CD1c-positive myeloid dendritic cell (primary cell): ENCODE results near the gene DIAPH1.
"Not testable (repeated sequence)": the region's sequence is repeated elsewhere in the genome, so short reads cannot be mapped to it uniquely, and the experiment has no call there.

Experiments
- DNase-seq: peaks from one replicate; pipeline ENCODE4 v3.0.0-alpha.2; 2016; ENCODE audit errors: extremely low spot score

DIAPH1 gene

DNA sequence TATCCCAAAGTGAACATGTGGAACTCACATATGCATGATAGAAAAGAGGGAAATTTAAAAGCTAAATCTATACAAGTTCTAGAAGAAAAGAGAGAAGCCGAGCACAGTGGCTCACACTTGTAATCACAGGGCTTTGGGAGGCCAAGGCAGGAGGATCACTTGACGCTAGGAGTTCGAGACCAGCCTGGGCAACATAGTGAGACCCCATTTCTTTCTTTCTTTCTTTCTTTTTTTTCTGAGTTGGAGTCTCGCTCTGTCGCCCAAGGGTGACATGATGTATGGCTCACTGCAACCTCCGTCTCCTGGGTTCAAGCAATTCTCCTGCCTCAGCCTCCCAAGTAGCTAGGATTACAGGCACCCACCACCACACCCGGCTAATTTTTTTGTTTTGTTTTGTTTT lies 8.9 kb downstream of the DIAPH1 start:
- not testable (repeated sequence) for DNase-seq

DNA sequence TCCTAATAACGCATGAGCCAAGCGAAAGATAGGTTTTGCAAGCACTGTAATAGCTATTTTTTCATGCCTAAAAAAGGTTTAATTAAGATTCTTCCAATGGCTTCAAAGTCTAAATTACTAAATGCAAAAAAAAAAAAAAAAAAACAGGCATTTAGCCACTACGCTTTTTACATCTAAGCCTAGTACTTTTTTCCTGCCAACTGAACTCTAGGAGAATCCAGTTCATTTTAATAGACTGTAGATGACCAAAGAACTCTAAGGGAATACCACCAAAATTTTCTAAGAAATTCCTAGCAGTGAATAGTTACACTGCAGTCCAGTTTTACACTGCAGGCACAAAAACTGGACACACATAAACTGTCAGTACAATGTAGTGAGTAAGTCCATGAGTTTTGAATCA lies 9.8 kb downstream of the DIAPH1 start:
- no peak for DNase-seq

GRCh38 chr5:141608557-141608956 lies 10.2 kb downstream of the DIAPH1 start:
- no peak for DNase-seq

DNA sequence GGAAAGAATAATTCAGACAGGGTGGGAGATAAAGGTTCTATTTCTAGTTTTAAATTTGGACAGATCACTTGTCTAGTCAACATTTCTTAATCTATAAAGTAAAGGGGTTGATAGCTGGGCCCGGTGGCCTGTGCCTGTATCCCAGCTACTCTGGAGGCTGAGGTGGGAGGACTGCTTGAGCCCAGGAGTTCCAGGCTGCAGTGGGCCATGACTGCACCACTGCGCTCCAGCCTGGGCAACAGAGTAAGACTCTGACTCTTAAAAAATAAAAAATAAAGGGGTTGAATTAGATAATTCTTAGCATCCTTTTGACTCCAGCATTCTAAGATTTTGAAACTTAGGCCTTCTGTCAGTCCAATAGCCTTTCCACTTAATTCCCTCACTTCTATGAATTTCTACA lies 10.8 kb downstream of the DIAPH1 start:
- DNase-seq = no peak

DNA sequence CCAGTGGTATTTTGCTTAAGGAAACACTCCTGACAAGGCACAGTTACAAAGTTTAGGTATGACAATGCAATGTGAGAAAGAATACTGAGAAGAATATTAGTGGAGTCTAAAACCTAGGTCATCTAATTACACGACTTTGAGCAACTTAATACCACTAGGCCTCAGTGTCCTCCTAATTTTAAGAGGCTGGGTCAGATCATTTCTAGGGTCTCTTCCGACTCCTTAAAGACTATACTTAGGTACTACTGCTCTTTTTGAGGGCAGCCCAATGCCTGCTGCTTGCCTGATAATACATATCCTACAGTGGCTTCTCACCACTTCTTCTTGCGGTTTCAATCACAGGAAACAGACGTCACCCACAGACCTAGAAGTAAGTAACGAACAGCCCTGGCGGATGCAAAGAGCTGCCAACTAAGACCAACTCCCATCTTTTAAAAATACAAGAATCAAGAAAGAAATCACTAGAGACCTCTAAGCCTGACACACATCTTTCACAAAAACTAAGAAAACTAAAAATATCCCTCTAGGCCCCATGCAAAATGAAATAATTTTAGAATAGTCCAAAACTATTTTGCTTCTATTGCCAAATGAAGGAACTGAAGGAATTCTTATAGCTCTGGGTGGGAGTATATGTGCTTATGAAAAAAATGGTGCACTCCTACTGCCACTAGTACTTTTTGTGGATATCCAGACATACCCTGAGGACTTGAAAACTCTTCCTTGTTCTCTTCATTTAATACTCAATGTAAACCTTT lies 13.1 kb downstream of the DIAPH1 start:
- peak; percentile 90 for DNase-seq

DNA sequence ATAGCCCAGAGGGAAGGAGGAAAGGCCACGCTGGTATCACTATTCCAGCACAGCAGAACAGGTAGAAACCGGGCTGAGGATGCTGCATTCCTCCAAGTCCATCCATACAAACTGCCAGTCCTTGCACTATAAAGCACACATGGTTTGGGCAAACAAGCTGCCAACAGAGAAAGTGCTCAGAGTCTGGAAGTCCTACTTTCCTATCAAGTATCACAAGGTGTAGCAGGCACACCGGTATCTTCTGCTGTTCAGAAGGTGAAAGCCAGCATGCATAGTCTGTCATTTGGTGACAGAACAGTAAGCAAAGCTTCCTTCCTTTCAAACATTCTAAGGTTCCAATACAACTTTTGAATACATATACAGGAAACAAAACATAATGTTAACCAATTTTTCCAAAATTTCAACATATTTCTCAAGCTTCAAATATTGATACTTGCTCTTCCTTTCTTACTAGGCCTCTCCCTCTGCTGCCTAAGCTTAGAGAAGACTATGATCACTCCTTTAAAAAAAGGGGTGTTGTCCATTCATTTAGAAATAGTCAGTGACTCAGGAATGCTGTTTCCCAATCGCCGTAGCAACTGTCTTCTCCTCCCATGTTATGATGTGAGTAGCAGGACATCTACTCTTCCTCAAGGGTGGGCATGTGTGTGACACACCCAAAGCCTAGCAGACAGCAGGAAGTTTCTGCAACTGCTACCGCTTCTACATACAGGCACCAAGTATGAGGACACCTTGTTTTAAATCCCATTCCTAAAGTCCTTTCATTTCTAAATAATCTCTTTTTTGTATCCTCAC lies 14.7 kb downstream of the DIAPH1 start:
- DNase-seq = peak; percentile 94

DNA sequence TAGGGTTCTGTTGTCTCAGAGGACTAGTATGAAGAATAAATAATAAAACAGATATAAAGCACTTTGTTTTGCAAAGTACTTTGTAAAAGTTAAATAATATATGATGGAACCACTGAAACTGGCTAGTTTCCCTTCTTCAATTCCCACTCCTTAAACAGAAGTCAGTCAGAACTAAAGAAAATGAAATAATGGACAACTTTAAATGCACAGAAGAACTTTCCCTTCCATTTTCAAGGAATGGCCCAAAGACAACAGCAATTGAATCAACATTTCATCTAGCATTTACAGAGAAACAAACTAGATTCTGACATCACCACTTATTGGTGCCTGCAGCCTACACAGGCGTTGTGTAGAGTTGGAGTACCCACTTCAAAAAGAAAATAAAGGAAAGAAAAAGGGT lies 16.2 kb downstream of the DIAPH1 start:
- no peak for DNase-seq

GRCh38 chr5:141598391-141599345 lies 20.1 kb downstream of the DIAPH1 start:
- no peak for DNase-seq

DNA sequence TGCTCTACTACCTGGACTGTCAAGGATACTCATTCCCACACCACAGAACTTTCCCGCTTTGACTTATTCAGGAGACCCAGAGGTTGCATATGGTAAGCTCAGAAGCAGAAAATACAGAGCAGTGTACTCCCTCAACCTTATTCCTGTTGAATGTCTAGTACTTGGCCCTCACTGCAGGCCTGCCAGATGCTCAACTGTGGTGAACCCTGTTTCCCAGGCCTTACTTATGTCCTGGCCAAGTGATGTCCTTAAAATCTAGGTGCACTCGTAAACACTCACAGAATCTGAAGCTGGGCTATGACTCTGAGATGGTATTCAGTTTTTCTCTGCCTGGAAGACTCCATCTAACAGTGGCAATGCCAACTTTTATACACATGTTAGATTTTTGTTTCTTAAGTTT lies 21.0 kb downstream of the DIAPH1 start:
- DNase-seq = no peak

DNA sequence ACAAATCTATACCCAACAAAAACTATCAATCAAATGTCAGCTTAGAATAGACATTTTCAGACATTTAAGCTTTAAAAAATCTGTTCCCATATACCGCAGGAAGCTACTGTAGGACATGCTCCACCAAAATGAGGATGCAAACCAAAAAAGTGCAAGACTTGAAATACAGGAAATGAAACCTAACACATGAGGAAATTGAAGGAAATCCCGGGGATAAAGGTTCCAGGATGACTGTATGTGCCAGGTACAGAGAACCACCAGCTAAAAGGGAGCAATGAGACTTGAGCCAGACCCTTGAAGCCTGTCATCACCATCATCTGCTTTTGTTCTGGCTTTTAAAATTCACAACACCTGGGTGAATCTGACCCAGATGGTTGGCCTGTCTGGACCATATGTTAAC lies 21.4 kb downstream of the DIAPH1 start:
- DNase-seq = peak; percentile 89

DNA sequence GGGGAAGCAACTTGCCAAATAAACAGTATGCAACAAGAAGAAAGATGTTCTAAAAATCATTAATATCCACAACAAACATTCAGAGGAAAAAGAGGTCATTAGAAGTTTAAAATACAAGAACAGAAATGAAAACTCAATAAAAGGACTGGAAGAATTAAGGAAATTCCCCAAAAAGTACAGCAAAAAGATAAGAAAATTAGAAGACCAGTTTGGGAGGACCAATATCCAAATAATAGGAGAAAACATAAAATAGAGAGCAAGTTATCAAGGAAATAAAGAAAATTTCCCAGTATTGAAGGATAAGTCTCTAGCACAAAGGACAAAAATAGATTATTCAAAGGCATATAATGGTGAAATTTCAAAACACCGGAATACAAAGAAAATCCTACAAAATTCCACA lies 21.9 kb downstream of the DIAPH1 start:
- DNase-seq = no peak

DNA sequence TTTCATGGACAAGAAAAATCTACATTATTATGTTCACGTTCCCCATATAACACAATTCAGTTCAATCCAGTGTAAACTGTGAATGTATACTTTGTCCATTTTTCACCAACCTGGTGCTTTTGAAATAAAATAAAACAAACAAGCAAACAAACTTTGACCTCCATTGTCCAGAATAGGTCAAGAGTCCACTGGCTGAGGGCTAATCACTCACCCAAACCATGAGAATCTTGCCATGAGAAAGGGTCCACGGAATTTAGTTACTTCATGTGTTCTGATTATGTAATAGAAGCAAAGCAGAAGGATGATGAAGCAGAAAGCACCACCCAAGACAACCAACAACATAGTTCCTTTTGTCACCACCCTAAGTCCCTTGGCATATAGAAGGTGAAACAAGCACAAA lies 28.7 kb downstream of the DIAPH1 start:
- DNase-seq = peak; percentile 42

- DNase-seq = no peak
These were observed 32.6 kb downstream of the DIAPH1 start for GRCh38 chr5:141586246-141586645.

- DNase-seq = peak; percentile 45
These were observed 33.2 kb downstream of the DIAPH1 start for GRCh38 chr5:141585594-141585993.

GRCh38 chr5:141574122-141574510 lies 44.7 kb downstream of the DIAPH1 start:
- peak; percentile 45 for DNase-seq

GRCh38 chr5:141573489-141574121 lies 45.2 kb downstream of the DIAPH1 start:
- no peak for DNase-seq

DNA sequence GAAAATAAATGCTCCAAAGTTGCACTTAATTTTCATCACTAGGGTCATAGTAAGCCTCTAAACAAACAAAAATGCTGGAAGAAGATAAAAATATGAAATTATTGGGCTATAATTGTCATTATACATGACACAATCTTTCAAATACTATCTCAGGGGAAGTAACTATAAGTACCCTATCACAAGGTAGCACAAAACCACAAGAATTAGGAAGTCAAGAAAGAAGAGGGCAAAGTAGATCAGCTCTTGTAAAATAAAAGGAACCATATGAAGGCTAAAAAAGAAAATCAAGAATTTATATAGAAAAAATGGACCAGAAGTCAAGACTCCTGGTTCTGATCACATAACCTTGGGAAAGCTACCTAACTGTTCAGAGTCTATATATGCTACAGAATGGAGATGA lies 48.1 kb downstream of the DIAPH1 start:
- peak; percentile 63 for DNase-seq

DNA sequence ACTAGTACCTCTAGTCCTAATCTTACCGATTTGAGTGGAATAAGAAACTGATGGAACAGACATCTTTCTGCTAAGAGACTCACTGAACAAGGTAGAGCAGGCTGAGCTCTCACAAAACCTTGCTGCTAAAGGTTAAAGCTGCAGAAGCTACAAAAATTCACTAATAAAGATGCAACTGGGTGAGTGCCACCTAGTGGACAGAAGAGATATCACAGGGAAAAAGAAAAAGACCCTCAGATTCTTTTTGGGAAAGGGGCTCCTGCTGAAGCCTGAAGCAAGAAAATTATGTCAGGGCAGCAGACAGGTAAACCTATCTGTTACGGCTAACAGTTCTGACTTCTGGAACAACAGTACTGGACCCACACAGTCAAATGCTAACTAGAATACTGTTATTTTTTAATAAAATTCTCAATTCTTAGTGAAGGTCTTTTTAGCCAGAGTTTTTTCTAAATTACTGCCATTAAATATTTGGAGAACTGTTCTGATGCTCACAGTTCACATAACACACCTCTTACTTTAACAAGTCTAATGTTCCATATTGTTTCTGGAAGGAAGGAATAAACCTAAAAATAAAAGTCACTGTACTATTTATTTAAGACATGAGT lies 51.2 kb downstream of the DIAPH1 start:
- peak; percentile 37 for DNase-seq

- no peak for DNase-seq
These were observed 52.8 kb downstream of the DIAPH1 start for GRCh38 chr5:141565826-141566570.

DNA sequence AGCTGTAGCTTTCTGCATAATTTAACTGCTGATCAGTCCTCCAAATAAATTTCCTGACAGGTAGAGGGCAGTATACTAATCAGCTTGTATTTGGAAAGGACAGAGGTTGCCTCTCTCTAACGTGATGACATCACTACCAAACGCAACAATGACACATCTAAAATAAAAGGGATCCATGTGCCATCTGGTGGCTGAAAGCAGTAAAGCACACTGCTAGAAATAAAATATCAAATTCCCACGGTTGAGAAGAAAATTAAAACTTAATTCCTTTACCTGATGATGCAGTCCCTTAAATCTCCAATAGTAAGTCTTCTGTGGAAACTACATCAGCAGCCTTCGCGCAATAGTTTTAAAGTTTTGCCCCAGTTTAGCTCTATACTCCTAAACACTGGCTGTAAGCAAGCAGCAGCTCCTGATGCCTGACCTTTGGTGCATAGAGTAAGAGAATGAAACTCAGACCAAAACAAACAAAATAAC lies 54.5 kb downstream of the DIAPH1 start:
- DNase-seq = peak; percentile 96
